Keratinocyte (primary cell): ENCODE measurements around the gene SRD5A1. TPM values are rescaled to one million over a fixed set of nuclear protein-coding genes. Genes with fewer than 3 reads are reported as not detected.

Experiments used
- DNase-seq: peaks from one replicate; pipeline ENCODE4 v3.0.0-alpha.2; 2011; ENCODE audit warnings: low read depth, missing footprints, low spot score
- FAIRE-seq: peaks from 2 replicates; lab custom pipeline; 2011; peaks lifted over from hg19 to GRCh38; lab: Jason Lieb, UNC
- H2AFZ ChIP-seq: 2 replicates; pipeline ENCODE4 v1.6.0; 2012; ENCODE audit warnings: low read length, control low read depth, inconsistent platforms; ENCODE audit not compliant: control insufficient read depth
- H3K27ac ChIP-seq: 2 replicates; pipeline ENCODE4 v1.5.1; 2011; ENCODE audit warnings: low read length; ENCODE audit not compliant: control insufficient read depth, insufficient read depth
- H3K27me3 ChIP-seq: 3 replicates; pipeline ENCODE4 v1.6.0; 2011; ENCODE audit warnings: low read length; ENCODE audit not compliant: control insufficient read depth, insufficient read depth; ENCODE audit errors: extremely low read depth
- H3K36me3 ChIP-seq, 2 experiments: 2 replicates in 1 of 2; 3 replicates in 1 of 2; pipeline ENCODE4 v1.5.1; 2011; ENCODE audit warnings: low read length in 2 of 2, mild to moderate bottlenecking in 1 of 2; ENCODE audit not compliant: control insufficient read depth in 2 of 2, insufficient read depth in 2 of 2; ENCODE audit errors: extremely low read depth in 1 of 2
- H3K4me1 ChIP-seq: 3 replicates; pipeline ENCODE4 v1.5.1; 2011; ENCODE audit warnings: low read length; ENCODE audit not compliant: control insufficient read depth, insufficient read depth; ENCODE audit errors: extremely low read depth
- H3K4me2 ChIP-seq: 3 replicates; pipeline ENCODE4 v1.6.0; 2011; ENCODE audit warnings: low read depth, low read length; ENCODE audit not compliant: control insufficient read depth, insufficient read depth; ENCODE audit errors: extremely low read depth
- H3K4me3 ChIP-seq, 3 experiments: fragments of 200-600 bp in 1 of 3; sonication (generic) in 1 of 3; 2 replicates in 2 of 3; 3 replicates in 1 of 3; pipeline ENCODE4 v1.5.1; 2011 to 2016; ENCODE audit warnings: low read length in 3 of 3, mild to moderate bottlenecking in 3 of 3, control low read depth in 2 of 3, inconsistent platforms in 1 of 3, low read depth in 1 of 3, mixed read lengths in 1 of 3, mixed run types in 1 of 3, moderate library complexity in 1 of 3; ENCODE audit not compliant: control insufficient read depth in 2 of 3, insufficient read depth in 2 of 3; ENCODE audit errors: extremely low read depth in 1 of 3
- H3K79me2 ChIP-seq: 2 replicates; pipeline ENCODE4 v1.6.0; 2012; ENCODE audit warnings: low read length; ENCODE audit not compliant: control insufficient read depth, insufficient read depth
- H3K9ac ChIP-seq: 3 replicates; pipeline ENCODE4 v1.6.0; 2011; ENCODE audit warnings: low read length; ENCODE audit not compliant: control insufficient read depth, insufficient read depth; ENCODE audit errors: extremely low read depth
- H3K9me1 ChIP-seq: 3 replicates; pipeline ENCODE4 v1.6.0; 2011; ENCODE audit warnings: low read length; ENCODE audit not compliant: control insufficient read depth, insufficient read depth; ENCODE audit errors: extremely low read depth
- H3K9me3 ChIP-seq: 2 replicates; pipeline ENCODE4 v1.5.1; 2012; ENCODE audit warnings: low read depth, low read length; ENCODE audit not compliant: control insufficient read depth
- H4K20me1 ChIP-seq: 3 replicates; pipeline ENCODE4 v1.6.0; 2011; ENCODE audit warnings: low read length; ENCODE audit not compliant: control insufficient read depth, insufficient read depth; ENCODE audit errors: extremely low read depth
- EZH2 ChIP-seq: IDR thresholded peaks from one replicate; pipeline ENCODE4 v1.6.1; 2012; ENCODE audit warnings: inconsistent platforms, mild to moderate bottlenecking, low read length, moderate library complexity
- dilution Hi-C: fragments of 300-500 bp; cut with MboI; formaldehyde crosslinking; loops from one replicate; pipeline ENCODE4 v1.7.0; 2020; ENCODE audit warnings: low sequenced_read_pairs; ENCODE audit not compliant: extremely low pct_ligation_motif_present
- polyA plus RNA-seq, 5 experiments: library from polyadenylated mRNA; depleted of rRNA in 3 of 5; stranded (reverse) in 3 of 5; stranded (forward) in 1 of 5; unstranded in 1 of 5; fragments of >200 nt; gene quantifications; 1 replicate in 1 of 5; 2 replicates in 3 of 5; 3 replicates in 1 of 5; pipeline versions ENCODE4 v1.2.1 to v1.2.3, GENCODE V29; 2011 to 2012; ENCODE audit warnings: missing spikeins in 2 of 5, low read depth in 1 of 5, low replicate concordance in 1 of 5
- TF ChIP-seq, protein P1 (sequence below), 3 experiments: IDR thresholded peaks in 1 of 3; conservative IDR thresholded peaks in 1 of 3; optimal IDR thresholded peaks in 1 of 3; 2 replicates in 2 of 3; 3 replicates in 1 of 3; pipeline versions ENCODE3 to v1.5.1; 2011; ENCODE audit warnings: low read length in 3 of 3, mild to moderate bottlenecking in 3 of 3, moderate library complexity in 2 of 3, control low read depth in 1 of 3, inconsistent platforms in 1 of 3; ENCODE audit not compliant: insufficient read depth in 2 of 3; ENCODE audit errors: extremely low read depth in 1 of 3

SRD5A1 gene
- polyA plus RNA-seq, 1 donor (not counting 4 experiments of a cell fraction or from before 2014, with no cell fraction given) = 35.4 TPM

GRCh38 chr5:6603643-6604042 lies 29.6 kb upstream of the SRD5A1 start:
- dilution Hi-C loops = no loop called here
- no peak overlapping the region for H3K9ac ChIP-seq
- no peak overlapping the region for H3K4me2 ChIP-seq
- no peak overlapping the region for H2AFZ ChIP-seq
- H3K36me3 ChIP-seq = peaks cover 37 to 43% of the 10 kb centered on the region in 2 experiments
- FAIRE-seq (no peak), DNase-seq (no peak)
- TF ChIP-seq EZH2 = no peak
- TF ChIP-seq, protein P1, sequence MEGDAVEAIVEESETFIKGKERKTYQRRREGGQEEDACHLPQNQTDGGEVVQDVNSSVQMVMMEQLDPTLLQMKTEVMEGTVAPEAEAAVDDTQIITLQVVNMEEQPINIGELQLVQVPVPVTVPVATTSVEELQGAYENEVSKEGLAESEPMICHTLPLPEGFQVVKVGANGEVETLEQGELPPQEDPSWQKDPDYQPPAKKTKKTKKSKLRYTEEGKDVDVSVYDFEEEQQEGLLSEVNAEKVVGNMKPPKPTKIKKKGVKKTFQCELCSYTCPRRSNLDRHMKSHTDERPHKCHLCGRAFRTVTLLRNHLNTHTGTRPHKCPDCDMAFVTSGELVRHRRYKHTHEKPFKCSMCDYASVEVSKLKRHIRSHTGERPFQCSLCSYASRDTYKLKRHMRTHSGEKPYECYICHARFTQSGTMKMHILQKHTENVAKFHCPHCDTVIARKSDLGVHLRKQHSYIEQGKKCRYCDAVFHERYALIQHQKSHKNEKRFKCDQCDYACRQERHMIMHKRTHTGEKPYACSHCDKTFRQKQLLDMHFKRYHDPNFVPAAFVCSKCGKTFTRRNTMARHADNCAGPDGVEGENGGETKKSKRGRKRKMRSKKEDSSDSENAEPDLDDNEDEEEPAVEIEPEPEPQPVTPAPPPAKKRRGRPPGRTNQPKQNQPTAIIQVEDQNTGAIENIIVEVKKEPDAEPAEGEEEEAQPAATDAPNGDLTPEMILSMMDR (optimal IDR thresholded peaks at IDR 0.05 in 1 of 3, IDR thresholded peaks at IDR 0.05 in 1 of 3, conservative IDR thresholded peaks at IDR 0.05 in 1 of 3; ENCODE audit: extremely low read depth in 1 of 3, insufficient read depth in 2 of 3, low read length in 3 of 3) = no peak
- no peak overlapping the region for H3K4me3 ChIP-seq
- H4K20me1 ChIP-seq = peaks cover 2% of the 10 kb centered on the region
- H3K9me3 ChIP-seq = no peaks in the 10 kb centered on the region
- H3K27me3 ChIP-seq = no peaks in the 10 kb centered on the region
- peaks cover 3% of the 10 kb centered on the region for H3K79me2 ChIP-seq
- no peaks in the 10 kb centered on the region for H3K9me1 ChIP-seq
- no peaks in the 10 kb centered on the region for H3K4me1 ChIP-seq
- H3K27ac ChIP-seq = no peak overlapping the region

DNA sequence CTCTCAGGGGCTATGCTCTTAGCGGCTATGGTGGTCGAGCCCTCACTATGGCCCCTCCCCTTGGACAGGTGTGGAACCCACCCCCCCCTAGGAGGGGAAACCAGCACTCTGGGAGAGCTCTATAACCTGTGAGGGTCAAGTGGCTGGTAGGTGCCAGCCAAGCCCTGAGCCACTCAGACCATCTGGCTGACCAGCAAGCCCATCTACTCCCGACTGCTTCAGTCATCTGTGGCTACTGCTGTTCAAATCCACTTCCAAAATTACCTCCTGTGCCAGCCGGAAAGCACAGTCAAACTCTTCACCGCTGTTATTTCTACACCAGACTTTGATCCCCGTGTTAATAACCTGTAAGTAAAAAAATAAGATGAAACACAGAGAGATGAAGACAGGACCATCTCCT lies 28.9 kb upstream of the SRD5A1 start:
- Histone ChIP-seq H3K4me3 (no peak overlapping the region), H3K4me1 (no peaks in the 10 kb centered on the region), H3K9ac (no peak overlapping the region), H2AFZ (no peak overlapping the region), H3K79me2 (peaks cover 6% of the 10 kb centered on the region), H4K20me1 (peaks cover 2% of the 10 kb centered on the region), H3K9me1 (no peaks in the 10 kb centered on the region), H3K36me3 (peaks cover 40 to 46% of the 10 kb centered on the region in 2 experiments), H3K4me2 (no peak overlapping the region), H3K27me3 (no peaks in the 10 kb centered on the region), H3K27ac (no peak overlapping the region), H3K9me3 (no peaks in the 10 kb centered on the region)
- dilution Hi-C loops = no loop called here
- FAIRE-seq (no peak), DNase-seq (no peak)
- TF ChIP-seq, protein P1 (optimal IDR thresholded peaks at IDR 0.05 in 1 of 3, IDR thresholded peaks at IDR 0.05 in 1 of 3, conservative IDR thresholded peaks at IDR 0.05 in 1 of 3; ENCODE audit: extremely low read depth in 1 of 3, insufficient read depth in 2 of 3, low read length in 3 of 3) = no peak
- TF ChIP-seq EZH2 = no peak
